Liver (tissue), 9 donors: ENCODE results near the gene SLC36A1. TPM values are rescaled to one million over a fixed set of nuclear protein-coding genes. Genes with fewer than 3 reads are reported as not detected.

Experiments
- DNase-seq: peaks from one replicate; pipeline ENCODE4 v3.0.0-alpha.2; 2017; ENCODE audit warnings: low spot score
- H3K27ac ChIP-seq, 2 donors: one replicate each; pipeline ENCODE4 v1.7.0; 2013; ENCODE audit warnings: inconsistent platforms in 2 of 2, low read length in 2 of 2, control low read depth in 1 of 2, low read depth in 1 of 2, mild to moderate bottlenecking in 1 of 2
- H3K27me3 ChIP-seq, 4 donors: one replicate each; pipeline versions ENCODE4 v1.6.1 to v1.7.0; 2013; ENCODE audit warnings: low read length in 3 of 4, inconsistent platforms in 1 of 4, mild to moderate bottlenecking in 1 of 4, moderate library complexity in 1 of 4; ENCODE audit not compliant: control insufficient read depth in 4 of 4, insufficient read depth in 4 of 4
- H3K36me3 ChIP-seq, 4 donors: one replicate each; pipeline versions ENCODE4 v1.6.1 to v1.7.0; 2013; ENCODE audit warnings: low read length in 3 of 4, mild to moderate bottlenecking in 3 of 4, low read depth in 1 of 4, moderate library complexity in 1 of 4; ENCODE audit not compliant: control insufficient read depth in 4 of 4, insufficient read depth in 3 of 4
- H3K4me1 ChIP-seq, 4 donors: one replicate each; pipeline versions ENCODE4 v1.6.1 to v1.7.0; 2013; ENCODE audit warnings: low read length in 3 of 4, mild to moderate bottlenecking in 3 of 4, moderate library complexity in 1 of 4; ENCODE audit not compliant: control insufficient read depth in 4 of 4, insufficient read depth in 4 of 4
- H3K4me3 ChIP-seq, 3 donors: one replicate each; pipeline versions ENCODE4 v1.6.1 to v1.7.0; 2013; ENCODE audit warnings: low read length in 3 of 3, control low read depth in 1 of 3, low read depth in 1 of 3, mild to moderate bottlenecking in 1 of 3
- H3K9ac ChIP-seq, 2 donors: one replicate each; pipeline ENCODE4 v1.7.0; 2013; ENCODE audit warnings: low read length in 2 of 2, mild to moderate bottlenecking in 2 of 2, moderate library complexity in 2 of 2, control low read depth in 1 of 2, low read depth in 1 of 2
- H3K9me3 ChIP-seq, 4 donors: one replicate each; pipeline versions ENCODE4 v1.6.1 to v1.7.0; 2013; ENCODE audit warnings: low read length in 3 of 4; ENCODE audit not compliant: control insufficient read depth in 4 of 4
- ATF3 ChIP-seq: IDR thresholded peaks from 2 replicates; pipeline ENCODE4 v1.6.1; 2016; ENCODE audit warnings: antibody characterized with exemption
- CTCF ChIP-seq: fragments of 150-350 bp; IDR thresholded peaks from 2 replicates; pipeline ENCODE4 v1.5.1; 2017; ENCODE audit warnings: improper control_type of control experiment, low read depth, low read length; ENCODE audit not compliant: missing input control
- EGR1 ChIP-seq, 2 donors: IDR thresholded peaks; 2 replicates each; pipeline ENCODE4 v1.6.1; 2016 to 2018; ENCODE audit warnings: antibody characterized with exemption in 2 of 2, low read depth in 2 of 2
- FOXA1 ChIP-seq: IDR thresholded peaks from 2 replicates; pipeline ENCODE4 v1.6.1; 2016; ENCODE audit warnings: antibody characterized with exemption
- FOXA2 ChIP-seq: IDR thresholded peaks from 2 replicates; pipeline ENCODE4 v1.6.1; 2016; ENCODE audit warnings: antibody characterized with exemption
- GABPA ChIP-seq, 2 donors: IDR thresholded peaks in 1 of 2; conservative IDR thresholded peaks in 1 of 2; 2 replicates each; pipeline ENCODE4 v1.6.1; 2016; ENCODE audit warnings: antibody characterized with exemption in 2 of 2, mild to moderate bottlenecking in 1 of 2, moderate library complexity in 1 of 2
- HNF4A ChIP-seq, 2 donors: conservative IDR thresholded peaks; 2 replicates each; pipeline ENCODE4 v1.6.1; 2016; ENCODE audit warnings: antibody characterized with exemption in 2 of 2, mild to moderate bottlenecking in 2 of 2
- HNF4G ChIP-seq: IDR thresholded peaks from 2 replicates; pipeline ENCODE4 v1.6.1; 2016; ENCODE audit warnings: antibody characterized with exemption
- JUND ChIP-seq, 2 donors: IDR thresholded peaks; 2 replicates each; pipeline ENCODE4 v1.6.1; 2016; ENCODE audit warnings: antibody characterized with exemption in 2 of 2
- MAX ChIP-seq: IDR thresholded peaks from 2 replicates; pipeline ENCODE4 v1.6.1; 2016; ENCODE audit warnings: antibody characterized with exemption
- NR2F2 ChIP-seq: IDR thresholded peaks from 2 replicates; pipeline ENCODE4 v1.6.1; 2016; ENCODE audit warnings: antibody characterized with exemption
- RAD21 ChIP-seq, 2 donors: IDR thresholded peaks; 2 replicates each; pipeline ENCODE4 v1.6.1; 2016; ENCODE audit warnings: antibody characterized with exemption in 2 of 2, mild to moderate bottlenecking in 2 of 2
- RXRA ChIP-seq, 2 donors: IDR thresholded peaks; 2 replicates each; pipeline ENCODE4 v1.6.1; 2017 to 2018; ENCODE audit warnings: antibody characterized with exemption in 2 of 2, mild to moderate bottlenecking in 1 of 2
- SP1 ChIP-seq: IDR thresholded peaks from 2 replicates; pipeline ENCODE4 v1.6.1; 2018; ENCODE audit warnings: antibody characterized with exemption, mild to moderate bottlenecking
- TAF1 ChIP-seq: conservative IDR thresholded peaks from 2 replicates; pipeline ENCODE4 v1.6.1; 2016; ENCODE audit warnings: antibody characterized with exemption, mild to moderate bottlenecking
- YY1 ChIP-seq: IDR thresholded peaks from 2 replicates; pipeline ENCODE4 v1.6.1; 2016; ENCODE audit warnings: antibody characterized with exemption, mild to moderate bottlenecking
- ZBTB33 ChIP-seq: IDR thresholded peaks from 2 replicates; pipeline ENCODE4 v1.6.1; 2016; ENCODE audit warnings: antibody characterized with exemption
- WGBS: extraction: QIAGEN DNeasy Blood & Tissue Kit; methylation state at CpG from one replicate; pipeline ENCODE4 v1.1.7; 2013; 5-methylcytosine and 5-hydroxymethylcytosine counted together
- polyA plus RNA-seq, 2 donors: library from polyadenylated mRNA; stranded (reverse) in 1 of 2; unstranded in 1 of 2; fragments of 200-250 nt in 1 of 2; fragments of >200 nt in 1 of 2; fragmentation: Nextera tagmentation in 1 of 2; extraction: Ambion mirVana in 1 of 2; gene quantifications; one replicate each; pipeline versions ENCODE4 v1.2.1 to v1.2.3, GENCODE V29; 2013 to 2015
- total RNA-seq, 2 donors: library from RNA; depleted of rRNA; stranded (reverse); fragments of >200 nt; gene quantifications; one replicate each; pipeline ENCODE4 v1.2.3, GENCODE V29; 2014
- donor health status: healthy.
- donor health status: healthy.
- donor health status: healthy.
- donor health status: healthy.
- donor health status: healthy.

SLC36A1 gene
- total and polyA plus RNA-seq, 4 donors: 1.6 to 18.8 (median 3.4) TPM

GRCh38 chr5:151465476-151465875, 18.1 kb downstream of the SLC36A1 start:
- no peak for DNase-seq
- no peak for TF ChIP-seq MAX
- TF ChIP-seq SP1: no peak
- no peak for TF ChIP-seq TAF1
- no peak for TF ChIP-seq HNF4G
- no peak for TF ChIP-seq GABPA (IDR thresholded peaks at IDR 0.05 in 1 of 2, conservative IDR thresholded peaks at IDR 0.05 in 1 of 2)
- TF ChIP-seq RAD21 (IDR thresholded peaks at IDR 0.05): no peak
- TF ChIP-seq ATF3: no peak
- no peak for TF ChIP-seq NR2F2
- H3K9ac ChIP-seq: no peak overlapping the region
- no peak overlapping the region for H3K4me3 ChIP-seq
- H3K36me3 ChIP-seq: peaks cover 3 to 11% (median 5%) of the 10 kb centered on the region in 4 donors
- WGBS: 97% methylated on average over 4 of the region's 4 CpGs
- H3K27me3 ChIP-seq: no peaks in the 10 kb centered on the region
- no peaks in the 10 kb centered on the region for H3K4me1 ChIP-seq
- H3K27ac ChIP-seq: no peak overlapping the region
- no peaks in the 10 kb centered on the region for H3K9me3 ChIP-seq

GRCh38 chr5:151467576-151467975, 20.2 kb downstream of the SLC36A1 start:
- H3K4me3 ChIP-seq: no peak overlapping the region
- no peak for DNase-seq
- no peaks in the 10 kb centered on the region for H3K9me3 ChIP-seq
- WGBS: 98% methylated on average over 8 of the region's 8 CpGs
- H3K36me3 ChIP-seq: peaks cover 3 to 11% (median 5%) of the 10 kb centered on the region in 4 donors
- H3K27me3 ChIP-seq: no peaks in the 10 kb centered on the region
- TF ChIP-seq ZBTB33 (no peak), FOXA2 (no peak), JUND (IDR thresholded peaks at IDR 0.05) (no peak), FOXA1 (no peak), TAF1 (no peak), SP1 (no peak), ATF3 (no peak), YY1 (no peak)
- no peak overlapping the region for H3K9ac ChIP-seq
- no peaks in the 10 kb centered on the region for H3K4me1 ChIP-seq
- no peak overlapping the region for H3K27ac ChIP-seq

GRCh38 chr5:151469386-151469785, 22.0 kb downstream of the SLC36A1 start:
- H3K9ac ChIP-seq: no peak overlapping the region
- TF ChIP-seq FOXA1 (no peak), RAD21 (IDR thresholded peaks at IDR 0.05) (no peak), HNF4A (conservative IDR thresholded peaks at IDR 0.05) (no peak), TAF1 (no peak), ATF3 (no peak), YY1 (no peak), HNF4G (no peak), RXRA (IDR thresholded peaks at IDR 0.05) (no peak), SP1 (no peak), CTCF (no peak), FOXA2 (no peak), EGR1 (IDR thresholded peaks at IDR 0.05; ENCODE audit: low read depth in 2 of 2) (no peak), ZBTB33 (no peak), JUND (IDR thresholded peaks at IDR 0.05) (no peak), GABPA (IDR thresholded peaks at IDR 0.05 in 1 of 2, conservative IDR thresholded peaks at IDR 0.05 in 1 of 2) (no peak), MAX (no peak)

More at GRCh38 chr5:151469386-151469785, 22.0 kb downstream of the SLC36A1 start:
- H3K27me3 ChIP-seq: no peaks in the 10 kb centered on the region
- H3K9me3 ChIP-seq: no peaks in the 10 kb centered on the region
- no peaks in the 10 kb centered on the region for H3K4me1 ChIP-seq
- no peak for DNase-seq
- no peak overlapping the region for H3K4me3 ChIP-seq
- peaks cover 2 to 10% (median 4%) of the 10 kb centered on the region in 4 donors for H3K36me3 ChIP-seq
- H3K27ac ChIP-seq: no peak overlapping the region
